Measurements from ENCODE around the gene CCDC142. TPM values are rescaled to one million over a fixed set of nuclear protein-coding genes. Genes with fewer than 3 reads are reported as not detected.

CCDC142 gene
- total and polyA plus RNA-seq, 10 of the 15 experiments (the other 5 are each of a cell fraction or from before 2014, with no cell fraction given), result 0.93 to 16.9 (median 9.0) TPM

- TF ChIP-seq NFIC (IDR thresholded peaks at IDR 0.05; ENCODE audit: low read depth, low read length) (no peak), TCF7 (IDR thresholded peaks at IDR 0.05; ENCODE audit: borderline replicate concordance) (no peak), ZNF24 (IDR thresholded peaks at IDR 0.05) (no peak), SMAD5 (IDR thresholded peaks at IDR 0.05; ENCODE audit: low read depth) (peak; percentile 76; the same call in 1 of the 2 replicates), ATF2 (IDR thresholded peaks at IDR 0.05; ENCODE audit: low read length) (no peak), SRF (IDR thresholded peaks at IDR 0.05; ENCODE audit: low read depth in 2 of 2, low read length in 2 of 2) (0 out of 4 replicates have a peak, but pooled peaks of 1 of the 2 experiments have one; percentile 26), JUNB (IDR thresholded peaks at IDR 0.05) (no peak), RUNX3 (IDR thresholded peaks at IDR 0.05; ENCODE audit: low read length) (peak; percentile 58), YY1 (IDR thresholded peaks at IDR 0.05; ENCODE audit: low read depth, low read length) (peak; percentile 98), EED (IDR thresholded peaks at IDR 0.05; ENCODE audit: low read depth) (no peak), E2F4 (IDR thresholded peaks at IDR 0.05; ENCODE audit: low read depth, low read length) (no peak), SP1 (IDR thresholded peaks at IDR 0.05; ENCODE audit: low read depth, low read length) (peak; percentile 79), SMARCA5 (IDR thresholded peaks at IDR 0.05) (peak; percentile 84; the same call in 1 of the 2 replicates), BCL3 (IDR thresholded peaks at IDR 0.05; ENCODE audit: borderline replicate concordance, insufficient read depth, low read depth, low read length, poor library complexity, severe bottlenecking) (no peak), RAD51 (IDR thresholded peaks at IDR 0.05) (peak; percentile 70), NBN (IDR thresholded peaks at IDR 0.05) (peak; percentile 89; the same call in 1 of the 2 replicates)
- TF ChIP-seq, protein P1, sequence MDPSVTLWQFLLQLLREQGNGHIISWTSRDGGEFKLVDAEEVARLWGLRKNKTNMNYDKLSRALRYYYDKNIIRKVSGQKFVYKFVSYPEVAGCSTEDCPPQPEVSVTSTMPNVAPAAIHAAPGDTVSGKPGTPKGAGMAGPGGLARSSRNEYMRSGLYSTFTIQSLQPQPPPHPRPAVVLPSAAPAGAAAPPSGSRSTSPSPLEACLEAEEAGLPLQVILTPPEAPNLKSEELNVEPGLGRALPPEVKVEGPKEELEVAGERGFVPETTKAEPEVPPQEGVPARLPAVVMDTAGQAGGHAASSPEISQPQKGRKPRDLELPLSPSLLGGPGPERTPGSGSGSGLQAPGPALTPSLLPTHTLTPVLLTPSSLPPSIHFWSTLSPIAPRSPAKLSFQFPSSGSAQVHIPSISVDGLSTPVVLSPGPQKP (IDR thresholded peaks at IDR 0.05; ENCODE audit: low read depth, low read length), result peak; percentile 90
- TF ChIP-seq, protein P2, sequence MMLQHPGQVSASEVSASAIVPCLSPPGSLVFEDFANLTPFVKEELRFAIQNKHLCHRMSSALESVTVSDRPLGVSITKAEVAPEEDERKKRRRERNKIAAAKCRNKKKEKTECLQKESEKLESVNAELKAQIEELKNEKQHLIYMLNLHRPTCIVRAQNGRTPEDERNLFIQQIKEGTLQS (IDR thresholded peaks at IDR 0.05; ENCODE audit: borderline replicate concordance, extremely low read depth, low read depth, low read length), result 0 out of 2 replicates have a peak, but pooled peaks have one; percentile 26
- TF ChIP-seq, protein P3, sequence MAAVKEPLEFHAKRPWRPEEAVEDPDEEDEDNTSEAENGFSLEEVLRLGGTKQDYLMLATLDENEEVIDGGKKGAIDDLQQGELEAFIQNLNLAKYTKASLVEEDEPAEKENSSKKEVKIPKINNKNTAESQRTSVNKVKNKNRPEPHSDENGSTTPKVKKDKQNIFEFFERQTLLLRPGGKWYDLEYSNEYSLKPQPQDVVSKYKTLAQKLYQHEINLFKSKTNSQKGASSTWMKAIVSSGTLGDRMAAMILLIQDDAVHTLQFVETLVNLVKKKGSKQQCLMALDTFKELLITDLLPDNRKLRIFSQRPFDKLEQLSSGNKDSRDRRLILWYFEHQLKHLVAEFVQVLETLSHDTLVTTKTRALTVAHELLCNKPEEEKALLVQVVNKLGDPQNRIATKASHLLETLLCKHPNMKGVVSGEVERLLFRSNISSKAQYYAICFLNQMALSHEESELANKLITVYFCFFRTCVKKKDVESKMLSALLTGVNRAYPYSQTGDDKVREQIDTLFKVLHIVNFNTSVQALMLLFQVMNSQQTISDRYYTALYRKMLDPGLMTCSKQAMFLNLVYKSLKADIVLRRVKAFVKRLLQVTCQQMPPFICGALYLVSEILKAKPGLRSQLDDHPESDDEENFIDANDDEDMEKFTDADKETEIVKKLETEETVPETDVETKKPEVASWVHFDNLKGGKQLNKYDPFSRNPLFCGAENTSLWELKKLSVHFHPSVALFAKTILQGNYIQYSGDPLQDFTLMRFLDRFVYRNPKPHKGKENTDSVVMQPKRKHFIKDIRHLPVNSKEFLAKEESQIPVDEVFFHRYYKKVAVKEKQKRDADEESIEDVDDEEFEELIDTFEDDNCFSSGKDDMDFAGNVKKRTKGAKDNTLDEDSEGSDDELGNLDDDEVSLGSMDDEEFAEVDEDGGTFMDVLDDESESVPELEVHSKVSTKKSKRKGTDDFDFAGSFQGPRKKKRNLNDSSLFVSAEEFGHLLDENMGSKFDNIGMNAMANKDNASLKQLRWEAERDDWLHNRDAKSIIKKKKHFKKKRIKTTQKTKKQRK (IDR thresholded peaks at IDR 0.05; ENCODE audit: low read depth, low read length), result no peak; the same call in 1 of the 2 replicates
- TF ChIP-seq, protein P4, sequence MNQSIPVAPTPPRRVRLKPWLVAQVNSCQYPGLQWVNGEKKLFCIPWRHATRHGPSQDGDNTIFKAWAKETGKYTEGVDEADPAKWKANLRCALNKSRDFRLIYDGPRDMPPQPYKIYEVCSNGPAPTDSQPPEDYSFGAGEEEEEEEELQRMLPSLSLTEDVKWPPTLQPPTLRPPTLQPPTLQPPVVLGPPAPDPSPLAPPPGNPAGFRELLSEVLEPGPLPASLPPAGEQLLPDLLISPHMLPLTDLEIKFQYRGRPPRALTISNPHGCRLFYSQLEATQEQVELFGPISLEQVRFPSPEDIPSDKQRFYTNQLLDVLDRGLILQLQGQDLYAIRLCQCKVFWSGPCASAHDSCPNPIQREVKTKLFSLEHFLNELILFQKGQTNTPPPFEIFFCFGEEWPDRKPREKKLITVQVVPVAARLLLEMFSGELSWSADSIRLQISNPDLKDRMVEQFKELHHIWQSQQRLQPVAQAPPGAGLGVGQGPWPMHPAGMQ (IDR thresholded peaks at IDR 0.05; ENCODE audit: borderline replicate concordance), result no peak
These were observed 24.5 kb upstream of the CCDC142 start, which contains the start of gene PCGF1 (continued) for GRCh38 chr2:74507145-74507925.

All from GM12878 (cell line).